Measurements from ENCODE around the gene ATF7. TPM values are rescaled to one million over a fixed set of nuclear protein-coding genes. Genes with fewer than 3 reads are reported as not detected.

The ATF7 gene
- total RNA-seq, 1 donor from 2014 or later = 12.7 TPM

DNA sequence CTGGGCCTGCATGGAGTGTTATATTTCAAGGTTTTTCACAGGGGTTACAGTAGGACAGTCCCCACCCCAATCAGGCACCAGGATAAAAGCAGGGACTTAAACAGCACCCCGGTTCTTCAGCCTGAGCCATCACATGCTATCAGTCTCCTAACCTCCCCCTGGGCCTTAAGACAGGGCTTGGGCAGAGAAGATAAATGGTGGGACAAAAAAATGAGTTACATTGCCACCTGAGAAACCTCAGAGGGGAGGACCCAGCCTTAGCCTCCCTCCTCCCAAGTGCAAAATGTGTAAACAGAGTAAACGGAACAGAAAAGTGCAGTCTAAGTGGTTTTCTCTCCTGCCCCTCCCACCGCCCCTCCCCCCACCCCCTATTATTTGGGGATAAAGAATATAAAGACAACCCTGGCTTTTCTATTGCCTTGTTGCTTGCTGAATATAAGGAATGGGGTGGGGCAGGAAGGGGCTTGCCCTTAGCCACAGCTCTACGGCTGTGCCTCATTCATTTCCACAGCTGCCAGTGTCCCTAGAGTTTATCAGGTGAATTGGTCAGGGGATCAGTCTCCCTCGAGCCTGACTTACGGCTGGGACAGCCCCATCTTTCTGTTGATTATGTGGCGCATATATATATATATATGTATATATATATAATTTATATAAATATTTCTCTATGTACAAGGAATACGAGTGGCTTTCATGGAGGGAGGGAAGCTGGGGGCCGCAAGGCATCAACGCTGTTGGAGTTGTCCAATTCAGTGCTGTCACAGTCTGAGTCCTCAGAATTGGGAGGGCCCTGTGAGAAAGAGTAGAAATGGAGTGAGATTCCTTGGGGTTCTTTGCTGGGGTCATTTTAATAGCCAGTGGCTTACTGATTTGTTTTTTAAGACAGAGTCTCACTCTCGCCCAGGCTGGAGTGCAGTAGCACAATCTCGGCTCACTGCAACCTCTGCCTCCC, 145.4 kb downstream of the ATF7 start:
- no peak overlapping the region for H3K4me3 Mint-ChIP-seq
- peak overlapping the region; percentile 17 for H3K27ac ChIP-seq

DNA sequence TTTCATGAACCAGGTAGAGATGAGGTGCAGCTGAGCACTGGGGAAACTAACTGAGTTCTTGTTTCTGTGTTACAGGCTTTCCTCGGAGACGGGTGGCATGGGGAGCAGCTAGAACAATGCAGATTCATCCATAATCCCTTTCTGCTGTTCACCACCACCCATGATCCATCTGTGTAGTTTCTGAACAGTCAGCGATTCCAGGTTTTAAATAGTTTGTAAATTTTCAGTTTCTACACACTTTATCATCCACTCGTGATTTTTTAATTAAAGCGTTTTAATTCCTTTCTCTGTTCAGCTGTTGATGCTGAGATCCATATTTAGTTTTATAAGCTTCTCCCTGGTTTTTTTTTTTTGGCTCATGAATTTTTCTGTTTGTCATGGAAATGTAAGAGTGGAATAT, 146.9 kb downstream of the ATF7 start:
- Histone ChIP-seq H3K27ac (peak overlapping the region; percentile 17), H3K4me2 (no peak overlapping the region), H3K36me3 (peaks cover 41% of the 10 kb centered on the region), H3K9ac (no peak overlapping the region), H2AFZ (replicated peaks) (no peak overlapping the region), H3K9me3 (ENCODE audit: low read depth) (no peaks in the 10 kb centered on the region), H3K4me1 (peaks cover 64% of the 10 kb centered on the region), H3K79me2 (ENCODE audit: low read depth) (peaks cover 61% of the 10 kb centered on the region), H3K4me3 (no peak overlapping the region), H4K20me1 (ENCODE audit: low read depth) (peaks cover 98% of the 10 kb centered on the region), H3K27me3 (no peaks in the 10 kb centered on the region), H3F3A (ENCODE audit: low read depth) (peaks cover 100% of the 10 kb centered on the region)
- peaks cover 49% of the 10 kb centered on the region for H3K4me1 Mint-ChIP-seq
- H3K36me3 Mint-ChIP-seq = peaks cover 59% of the 10 kb centered on the region
- H3K27me3 Mint-ChIP-seq (ENCODE audit: insufficient read depth, low read depth) = peaks cover 3% of the 10 kb centered on the region
- DNase-seq (ENCODE audit: low spot score) = no peak
- H3K27ac Mint-ChIP-seq = no peak overlapping the region
- TF ChIP-seq EZH2phosphoT487 (IDR thresholded peaks at IDR 0.05) (no peak), EZH2 (IDR thresholded peaks at IDR 0.05) (no peak)
- TF ChIP-seq, protein P1, sequence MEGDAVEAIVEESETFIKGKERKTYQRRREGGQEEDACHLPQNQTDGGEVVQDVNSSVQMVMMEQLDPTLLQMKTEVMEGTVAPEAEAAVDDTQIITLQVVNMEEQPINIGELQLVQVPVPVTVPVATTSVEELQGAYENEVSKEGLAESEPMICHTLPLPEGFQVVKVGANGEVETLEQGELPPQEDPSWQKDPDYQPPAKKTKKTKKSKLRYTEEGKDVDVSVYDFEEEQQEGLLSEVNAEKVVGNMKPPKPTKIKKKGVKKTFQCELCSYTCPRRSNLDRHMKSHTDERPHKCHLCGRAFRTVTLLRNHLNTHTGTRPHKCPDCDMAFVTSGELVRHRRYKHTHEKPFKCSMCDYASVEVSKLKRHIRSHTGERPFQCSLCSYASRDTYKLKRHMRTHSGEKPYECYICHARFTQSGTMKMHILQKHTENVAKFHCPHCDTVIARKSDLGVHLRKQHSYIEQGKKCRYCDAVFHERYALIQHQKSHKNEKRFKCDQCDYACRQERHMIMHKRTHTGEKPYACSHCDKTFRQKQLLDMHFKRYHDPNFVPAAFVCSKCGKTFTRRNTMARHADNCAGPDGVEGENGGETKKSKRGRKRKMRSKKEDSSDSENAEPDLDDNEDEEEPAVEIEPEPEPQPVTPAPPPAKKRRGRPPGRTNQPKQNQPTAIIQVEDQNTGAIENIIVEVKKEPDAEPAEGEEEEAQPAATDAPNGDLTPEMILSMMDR (IDR thresholded peaks at IDR 0.05) = no peak
- no peak overlapping the region for H3K4me3 Mint-ChIP-seq
- H3K9me3 Mint-ChIP-seq = no peaks in the 10 kb centered on the region

More for the DNA sequence above, 145.4 kb downstream of the ATF7 start:
- Mint-ChIP-seq H3K9me3 (no peaks in the 10 kb centered on the region), H3K36me3 (peaks cover 58% of the 10 kb centered on the region), H3K27me3 (ENCODE audit: insufficient read depth, low read depth) (peaks cover 3% of the 10 kb centered on the region), H3K4me1 (peaks cover 37% of the 10 kb centered on the region), H3K27ac (no peak overlapping the region)
- Histone ChIP-seq H3K9ac (no peak overlapping the region), H3K27me3 (no peaks in the 10 kb centered on the region), H3K4me3 (no peak overlapping the region), H4K20me1 (ENCODE audit: low read depth) (peaks cover 92% of the 10 kb centered on the region), H3K4me2 (peak overlapping the region; percentile 38), H3K79me2 (ENCODE audit: low read depth) (peaks cover 47% of the 10 kb centered on the region), H3K9me3 (ENCODE audit: low read depth) (no peaks in the 10 kb centered on the region), H3F3A (ENCODE audit: low read depth) (peaks cover 96% of the 10 kb centered on the region), H3K4me1 (peaks cover 50% of the 10 kb centered on the region), H2AFZ (replicated peaks) (no peak overlapping the region), H3K36me3 (peaks cover 34% of the 10 kb centered on the region)
- DNase-seq (ENCODE audit: low spot score) = no peak
- TF ChIP-seq EZH2phosphoT487 (IDR thresholded peaks at IDR 0.05) (no peak), EZH2 (IDR thresholded peaks at IDR 0.05) (no peak)
- TF ChIP-seq, protein P1 (IDR thresholded peaks at IDR 0.05) = no peak

DNA sequence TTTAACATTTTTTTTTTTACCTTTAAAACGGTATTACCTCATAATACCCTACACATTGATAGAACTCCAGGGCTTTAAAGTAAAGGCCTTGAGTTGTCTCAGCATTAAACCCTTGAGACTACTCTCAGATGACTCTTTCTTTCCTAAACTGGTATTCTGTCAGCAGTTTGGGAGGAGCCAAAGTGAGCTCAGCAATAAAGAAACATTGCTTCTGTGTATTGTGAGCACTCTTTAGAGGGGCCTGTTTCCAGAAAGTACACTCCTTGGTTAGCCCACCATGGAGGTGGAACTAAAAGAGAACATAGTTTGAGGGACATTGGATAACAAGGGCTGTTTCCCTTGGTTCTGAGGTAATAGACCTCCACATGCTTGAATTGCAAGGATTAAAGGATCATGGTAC, 147.3 kb downstream of the ATF7 start:
- Histone ChIP-seq H3K9ac (no peak overlapping the region), H3K79me2 (ENCODE audit: low read depth) (peaks cover 66% of the 10 kb centered on the region), H3K27ac (peak overlapping the region; percentile 17), H3K4me1 (peaks cover 69% of the 10 kb centered on the region), H2AFZ (replicated peaks) (no peak overlapping the region), H3F3A (ENCODE audit: low read depth) (peaks cover 100% of the 10 kb centered on the region), H3K4me2 (no peak overlapping the region), H3K36me3 (peaks cover 46% of the 10 kb centered on the region), H4K20me1 (ENCODE audit: low read depth) (peaks cover 98% of the 10 kb centered on the region), H3K4me3 (no peak overlapping the region), H3K27me3 (no peaks in the 10 kb centered on the region), H3K9me3 (ENCODE audit: low read depth) (no peaks in the 10 kb centered on the region)
- Mint-ChIP-seq H3K4me3 (no peak overlapping the region), H3K36me3 (peaks cover 60% of the 10 kb centered on the region), H3K9me3 (no peaks in the 10 kb centered on the region), H3K27ac (no peak overlapping the region), H3K4me1 (peaks cover 54% of the 10 kb centered on the region), H3K27me3 (ENCODE audit: insufficient read depth, low read depth) (peaks cover 3% of the 10 kb centered on the region)
- TF ChIP-seq EZH2 (IDR thresholded peaks at IDR 0.05) = no peak
- TF ChIP-seq EZH2phosphoT487 (IDR thresholded peaks at IDR 0.05) = no peak
- TF ChIP-seq, protein P1 (IDR thresholded peaks at IDR 0.05) = no peak
- no peak for DNase-seq (ENCODE audit: low spot score)

All from neural progenitor cell (in vitro differentiated cells).